Measurements from ENCODE around the gene CDH8. TPM values are rescaled to one million over a fixed set of nuclear protein-coding genes. Genes with fewer than 3 reads are reported as not detected.
A peak's percentile ranks its signal among the peaks of the same experiment; 100 is the strongest.

The CDH8 gene
- total RNA-seq, 1 experiment from 2014 or later: 0.05 TPM

- no peak overlapping the region for H3K4me3 ChIP-seq
- DNase-seq (ENCODE audit: low read depth in 1 of 2, low spot score in 2 of 2): no peak
- H3K36me3 ChIP-seq: no peaks in the 10 kb centered on the region
- peaks cover 6% of the 10 kb centered on the region for H3K9me3 ChIP-seq (replicated peaks)
- no peak overlapping the region for H3K27ac ChIP-seq
- H3K4me1 ChIP-seq (replicated peaks): no peaks in the 10 kb centered on the region
- no peaks in the 10 kb centered on the region for H3K27me3 ChIP-seq (replicated peaks)
Measured at GRCh38 chr16:61892531-61892930, 143.7 kb downstream of the CDH8 start.

- peaks cover 9% of the 10 kb centered on the region for H3K9me3 ChIP-seq (replicated peaks)
- no peak for DNase-seq (ENCODE audit: low read depth in 1 of 2, low spot score in 2 of 2)
- H3K4me3 ChIP-seq: no peak overlapping the region
- H3K27ac ChIP-seq: no peak overlapping the region
- H3K27me3 ChIP-seq (replicated peaks): no peaks in the 10 kb centered on the region
- no peaks in the 10 kb centered on the region for H3K4me1 ChIP-seq (replicated peaks)
- H3K36me3 ChIP-seq: no peaks in the 10 kb centered on the region
Measured at GRCh38 chr16:61891460-61891859, 144.8 kb downstream of the CDH8 start.

GRCh38 chr16:61890386-61890785 is 145.9 kb downstream of the CDH8 start:
- H3K4me1 ChIP-seq (replicated peaks): no peaks in the 10 kb centered on the region
- H3K9me3 ChIP-seq (replicated peaks): peaks cover 9% of the 10 kb centered on the region
- DNase-seq (ENCODE audit: low read depth in 1 of 2, low spot score in 2 of 2): no peak
- H3K4me3 ChIP-seq: no peak overlapping the region
- H3K27me3 ChIP-seq (replicated peaks): no peaks in the 10 kb centered on the region
- no peaks in the 10 kb centered on the region for H3K36me3 ChIP-seq
- no peak overlapping the region for H3K27ac ChIP-seq

GRCh38 chr16:61887903-61888302 is 148.3 kb downstream of the CDH8 start:
- Histone ChIP-seq H3K27me3 (replicated peaks) (no peaks in the 10 kb centered on the region), H3K4me3 (no peak overlapping the region), H3K36me3 (no peaks in the 10 kb centered on the region), H3K27ac (no peak overlapping the region), H3K4me1 (replicated peaks) (no peaks in the 10 kb centered on the region), H3K9me3 (replicated peaks) (peaks cover 13% of the 10 kb centered on the region)
- no peak for DNase-seq (ENCODE audit: low read depth in 1 of 2, low spot score in 2 of 2)

GRCh38 chr16:61885343-61885742 is 150.9 kb downstream of the CDH8 start:
- no peaks in the 10 kb centered on the region for H3K27me3 ChIP-seq (replicated peaks)
- DNase-seq (ENCODE audit: low read depth in 1 of 2, low spot score in 2 of 2): no peak
- H3K4me1 ChIP-seq (replicated peaks): no peaks in the 10 kb centered on the region
- peaks cover 13% of the 10 kb centered on the region for H3K9me3 ChIP-seq (replicated peaks)
- no peaks in the 10 kb centered on the region for H3K36me3 ChIP-seq
- no peak overlapping the region for H3K4me3 ChIP-seq
- H3K27ac ChIP-seq: no peak overlapping the region

- DNase-seq (ENCODE audit: low read depth in 1 of 2, low spot score in 2 of 2): no peak
Measured at GRCh38 chr16:61879306-61879705, 156.9 kb downstream of the CDH8 start.

GRCh38 chr16:61877436-61877835 is 158.8 kb downstream of the CDH8 start:
- Histone ChIP-seq H3K27ac (no peak overlapping the region), H3K27me3 (replicated peaks) (no peaks in the 10 kb centered on the region), H3K9me3 (replicated peaks) (no peaks in the 10 kb centered on the region; the same call in 1 of the 2 replicates), H3K4me1 (replicated peaks) (no peaks in the 10 kb centered on the region), H3K36me3 (no peaks in the 10 kb centered on the region), H3K4me3 (no peak overlapping the region)
- no peak for DNase-seq (ENCODE audit: low read depth in 1 of 2, low spot score in 2 of 2)

More at GRCh38 chr16:61879306-61879705, 156.9 kb downstream of the CDH8 start:
- no peaks in the 10 kb centered on the region for H3K27me3 ChIP-seq (replicated peaks)
- H3K36me3 ChIP-seq: no peaks in the 10 kb centered on the region
- no peaks in the 10 kb centered on the region for H3K4me1 ChIP-seq (replicated peaks)
- H3K9me3 ChIP-seq (replicated peaks): no peaks in the 10 kb centered on the region; the same call in 1 of the 2 replicates
- no peak overlapping the region for H3K27ac ChIP-seq
- no peak overlapping the region for H3K4me3 ChIP-seq

- H3K4me1 ChIP-seq (replicated peaks): no peaks in the 10 kb centered on the region
- H3K36me3 ChIP-seq: no peaks in the 10 kb centered on the region
- H3K27me3 ChIP-seq (replicated peaks): no peaks in the 10 kb centered on the region
- DNase-seq (ENCODE audit: low read depth in 1 of 2, low spot score in 2 of 2): no peak
- no peak overlapping the region for H3K27ac ChIP-seq
- H3K4me3 ChIP-seq: no peak overlapping the region
- no peaks in the 10 kb centered on the region; the same call in 1 of the 2 replicates for H3K9me3 ChIP-seq (replicated peaks)
Measured at GRCh38 chr16:61872778-61873119, 163.5 kb downstream of the CDH8 start.

GRCh38 chr16:61871837-61872777 is 164.1 kb downstream of the CDH8 start:
- Histone ChIP-seq H3K36me3 (no peaks in the 10 kb centered on the region), H3K9me3 (replicated peaks) (no peaks in the 10 kb centered on the region; the same call in 1 of the 2 replicates), H3K27ac (no peak overlapping the region), H3K27me3 (replicated peaks) (no peaks in the 10 kb centered on the region), H3K4me1 (replicated peaks) (no peaks in the 10 kb centered on the region), H3K4me3 (no peak overlapping the region)
- no peak for DNase-seq (ENCODE audit: low read depth in 1 of 2, low spot score in 2 of 2)

- no peaks in the 10 kb centered on the region for H3K36me3 ChIP-seq
- no peak overlapping the region for H3K27ac ChIP-seq
- DNase-seq (ENCODE audit: low read depth in 1 of 2, low spot score in 2 of 2): no peak
- H3K27me3 ChIP-seq (replicated peaks): no peaks in the 10 kb centered on the region
- H3K4me3 ChIP-seq: no peak overlapping the region
- H3K4me1 ChIP-seq (replicated peaks): no peaks in the 10 kb centered on the region
- no peaks in the 10 kb centered on the region for H3K9me3 ChIP-seq (replicated peaks)
Measured at GRCh38 chr16:61862221-61863155, 173.8 kb downstream of the CDH8 start.

- no peak overlapping the region for H3K27ac ChIP-seq
- no peaks in the 10 kb centered on the region for H3K27me3 ChIP-seq (replicated peaks)
- no peak for DNase-seq (ENCODE audit: low read depth in 1 of 2, low spot score in 2 of 2)
- no peak overlapping the region for H3K4me3 ChIP-seq
- H3K36me3 ChIP-seq: no peaks in the 10 kb centered on the region
- H3K9me3 ChIP-seq (replicated peaks): 0 out of 2 replicates have a peak, but pooled peaks cover 4% of the 10 kb centered on the region
- no peaks in the 10 kb centered on the region for H3K4me1 ChIP-seq (replicated peaks)
Measured at GRCh38 chr16:61858988-61859387, 177.2 kb downstream of the CDH8 start.

GRCh38 chr16:61842666-61843065 is 193.6 kb downstream of the CDH8 start:
- DNase-seq (ENCODE audit: low read depth in 1 of 2, low spot score in 2 of 2): no peak
- no peaks in the 10 kb centered on the region for H3K36me3 ChIP-seq
- no peak overlapping the region for H3K4me3 ChIP-seq
- H3K4me1 ChIP-seq (replicated peaks): no peaks in the 10 kb centered on the region
- no peak overlapping the region for H3K27ac ChIP-seq
- peaks cover 9% of the 10 kb centered on the region; the same call in 1 of the 2 replicates for H3K9me3 ChIP-seq (replicated peaks)
- H3K27me3 ChIP-seq (replicated peaks): no peaks in the 10 kb centered on the region

GRCh38 chr16:61836804-61837393 is 199.3 kb downstream of the CDH8 start:
- DNase-seq (ENCODE audit: low read depth in 1 of 2, low spot score in 2 of 2): peak in 1 of 2 experiments; percentile 1
- no peak overlapping the region for H3K4me3 ChIP-seq
- no peaks in the 10 kb centered on the region for H3K36me3 ChIP-seq
- H3K27ac ChIP-seq: no peak overlapping the region
- H3K27me3 ChIP-seq (replicated peaks): no peaks in the 10 kb centered on the region
- H3K9me3 ChIP-seq (replicated peaks): peaks cover 4% of the 10 kb centered on the region
- no peaks in the 10 kb centered on the region for H3K4me1 ChIP-seq (replicated peaks)
